AG04449 (cell line): ENCODE data around the gene SOWAHA.

Experiments
- CTCF ChIA-PET: fragments of 350-600 bp; formaldehyde crosslinking; extraction: SDS; loops from one replicate; lab custom pipeline; 2021; ENCODE audit warnings: antibody characterized with exemption; lab: Yijun Ruan, JAX
- POLR2A ChIA-PET: fragments of 400-600, 350-600 bp; formaldehyde crosslinking; extraction: SDS; loops from one replicate; lab custom pipeline; 2020; ENCODE audit warnings: antibody characterized with exemption, inconsistent platforms; lab: Yijun Ruan, JAX
- DNase-seq: peaks from one replicate; pipeline ENCODE4 v3.0.0-alpha.2; 2010; ENCODE audit warnings: low read depth, low spot score
- H3K4me3 ChIP-seq: 2 replicates; pipeline ENCODE4 v1.5.1; 2011; ENCODE audit warnings: low read depth, mild to moderate bottlenecking, control low read depth, low read length
- CTCF ChIP-seq: IDR thresholded peaks from one replicate; pipeline ENCODE4 v1.5.1; 2011; ENCODE audit warnings: mild to moderate bottlenecking, moderate library complexity, low read length, control low read depth, inconsistent platforms; ENCODE audit not compliant: insufficient read depth; ENCODE audit errors: missing control alignments

SOWAHA gene

GRCh38 chr5:132841305-132841704 lies 28.2 kb downstream of the SOWAHA start:
- ChIA-PET CTCF (interaction anchor here (2.2 to 3.9 kb wide), 2 partner anchors 21 to 42 kb away, joined by 5 to 32 read pairs; no protein-coding TSS in a partner anchor), POLR2A (no interaction called here)
- TF ChIP-seq CTCF, result no peak
- DNase-seq, result no peak
- H3K4me3 ChIP-seq, result no peak overlapping the region

GRCh38 chr5:132848270-132848669 lies 35.2 kb downstream of the SOWAHA start:
- no peak for TF ChIP-seq CTCF
- DNase-seq, result no peak
- H3K4me3 ChIP-seq, result no peak overlapping the region
- ChIA-PET POLR2A (no interaction called here), CTCF (interaction anchor here (1.0 to 2.5 kb wide), 3 partner anchors 13 to 27 kb away, joined by 3 to 18 read pairs (median 7); no protein-coding TSS in a partner anchor)

- ChIA-PET POLR2A (no interaction called here), CTCF (interaction anchor here (0.9 to 2.5 kb wide), 5 partner anchors 14 to 344 kb away, joined by 3 to 18 read pairs (median 3); no protein-coding TSS in a partner anchor)
- no peak overlapping the region for H3K4me3 ChIP-seq
- no peak for TF ChIP-seq CTCF
- DNase-seq, result no peak
These were observed 36.2 kb downstream of the SOWAHA start for GRCh38 chr5:132849347-132849746.

GRCh38 chr5:132850066-132850465 lies 37.0 kb downstream of the SOWAHA start:
- no peak for TF ChIP-seq CTCF
- ChIA-PET CTCF (interaction anchor here (1.0 to 2.5 kb wide), 6 partner anchors 10 to 345 kb away, joined by 3 to 18 read pairs (median 4); partner anchors contain the start of gene GDF9), POLR2A (no interaction called here)
- no peak overlapping the region for H3K4me3 ChIP-seq
- DNase-seq, result no peak

- no peak for DNase-seq
- ChIA-PET POLR2A (interaction anchor here (1.2 kb wide), 1 partner anchor 13 kb away, joined by 4 read pairs; the partner anchor contains the start of genes GDF9 and UQCRQ), CTCF (interaction anchor here (0.9 kb wide), 1 partner anchor 53 kb away, joined by 3 read pairs; no protein-coding TSS in a partner anchor)
- no peak overlapping the region for H3K4me3 ChIP-seq
- TF ChIP-seq CTCF, result no peak
These were observed 40.2 kb downstream of the SOWAHA start for GRCh38 chr5:132853323-132853722.

GRCh38 chr5:132853790-132854189 lies 40.7 kb downstream of the SOWAHA start:
- ChIA-PET POLR2A (interaction anchor here (0.6 to 1.2 kb wide), 2 partner anchors 12 to 1224 kb away, joined by 3 to 4 read pairs; partner anchors contain the start of genes GDF9 and UQCRQ), CTCF (interaction anchor here (0.9 to 3.1 kb wide), 4 partner anchors 11 to 53 kb away, joined by 3 to 21 read pairs (median 10); partner anchors contain the start of genes GDF9, SHROOM1 and UQCRQ)
- no peak for DNase-seq
- no peak overlapping the region for H3K4me3 ChIP-seq
- no peak for TF ChIP-seq CTCF
